Gastrocnemius medialis (tissue), 4 donors: Measurements from ENCODE around the gene KIF16B.

Source experiments
- POLR2A ChIP-seq, 2 donors: fragments of 450-650 bp; IDR thresholded peaks; one replicate each; pipeline ENCODE4 v1.6.1; 2017; ENCODE audit warnings: antibody characterized with exemption in 2 of 2, mild to moderate bottlenecking in 2 of 2, moderate library complexity in 2 of 2
- TF ChIP-seq, protein P1 (sequence below), 5 experiments: fragments of 450-650 bp in 3 of 5; fragments of 200-600 bp in 2 of 5; sonication (generic) in 2 of 5; IDR thresholded peaks in 4 of 5; conservative IDR thresholded peaks in 1 of 5; 1 replicate in 4 of 5; 2 replicates in 1 of 5; pipeline ENCODE4 v1.5.1; 2016 to 2019; ENCODE audit warnings: antibody characterized with exemption in 5 of 5, mild to moderate bottlenecking in 3 of 5, moderate library complexity in 3 of 5

DNA sequence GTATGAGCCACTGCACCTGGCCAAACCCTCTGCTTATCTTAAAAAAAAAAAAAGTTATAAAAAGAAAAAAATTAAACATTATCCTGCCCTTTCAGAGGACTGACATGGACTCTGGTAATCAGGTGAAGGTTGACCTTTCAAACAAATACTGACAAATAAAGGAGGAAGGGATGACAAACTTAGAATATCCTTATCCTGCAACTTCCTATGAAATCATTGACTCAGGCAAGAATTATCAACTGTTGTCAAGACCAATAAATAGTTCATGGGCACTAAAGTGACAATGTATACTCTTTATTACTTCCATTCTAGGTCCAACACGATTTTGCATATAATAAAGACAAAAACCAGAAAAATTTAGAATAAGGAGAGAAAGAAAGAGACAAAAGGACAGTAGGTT, 117.9 kb downstream of the KIF16B start:
- no peak for TF ChIP-seq POLR2A (IDR thresholded peaks at IDR 0.05)
- TF ChIP-seq, protein P1, sequence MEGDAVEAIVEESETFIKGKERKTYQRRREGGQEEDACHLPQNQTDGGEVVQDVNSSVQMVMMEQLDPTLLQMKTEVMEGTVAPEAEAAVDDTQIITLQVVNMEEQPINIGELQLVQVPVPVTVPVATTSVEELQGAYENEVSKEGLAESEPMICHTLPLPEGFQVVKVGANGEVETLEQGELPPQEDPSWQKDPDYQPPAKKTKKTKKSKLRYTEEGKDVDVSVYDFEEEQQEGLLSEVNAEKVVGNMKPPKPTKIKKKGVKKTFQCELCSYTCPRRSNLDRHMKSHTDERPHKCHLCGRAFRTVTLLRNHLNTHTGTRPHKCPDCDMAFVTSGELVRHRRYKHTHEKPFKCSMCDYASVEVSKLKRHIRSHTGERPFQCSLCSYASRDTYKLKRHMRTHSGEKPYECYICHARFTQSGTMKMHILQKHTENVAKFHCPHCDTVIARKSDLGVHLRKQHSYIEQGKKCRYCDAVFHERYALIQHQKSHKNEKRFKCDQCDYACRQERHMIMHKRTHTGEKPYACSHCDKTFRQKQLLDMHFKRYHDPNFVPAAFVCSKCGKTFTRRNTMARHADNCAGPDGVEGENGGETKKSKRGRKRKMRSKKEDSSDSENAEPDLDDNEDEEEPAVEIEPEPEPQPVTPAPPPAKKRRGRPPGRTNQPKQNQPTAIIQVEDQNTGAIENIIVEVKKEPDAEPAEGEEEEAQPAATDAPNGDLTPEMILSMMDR (IDR thresholded peaks at IDR 0.05 in 4 of 5, conservative IDR thresholded peaks at IDR 0.05 in 1 of 5): no peak
